ENCODE results near the gene CACNA1G.

CACNA1G gene

DNA sequence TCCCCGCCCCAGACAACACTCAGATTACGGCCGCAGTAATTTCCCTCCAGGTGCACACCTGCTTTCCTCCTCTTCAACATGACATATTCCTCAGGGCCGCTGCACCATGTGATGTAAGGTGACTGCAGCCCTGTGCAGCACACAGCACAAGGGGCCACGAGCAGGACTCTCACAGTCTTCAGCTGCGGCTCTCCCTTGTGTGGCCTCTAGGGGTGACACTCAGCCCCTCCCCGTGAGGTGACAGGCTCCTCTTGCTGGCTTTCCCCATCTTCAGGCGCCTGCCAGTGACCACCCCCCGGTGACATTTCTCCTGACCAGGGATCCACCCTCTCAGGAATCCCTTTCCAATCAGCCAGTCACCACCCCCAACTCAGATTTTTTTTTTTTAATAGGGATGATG, 42.8 kb downstream of the CACNA1G start:
- TF ChIP-seq CTCF (IDR thresholded peaks at IDR 0.05) (no peak; the same call in none of the 2 replicates), ZFX (IDR thresholded peaks at IDR 0.05; ENCODE audit: borderline replicate concordance) (no peak)
- H3K27ac ChIP-seq: no peak overlapping the region

GRCh38 chr17:50604513-50604912, 44.0 kb downstream of the CACNA1G start:
- no peak for TF ChIP-seq ZFX (IDR thresholded peaks at IDR 0.05; ENCODE audit: borderline replicate concordance)
- TF ChIP-seq CTCF (IDR thresholded peaks at IDR 0.05): no peak
- no peak overlapping the region for H3K27ac ChIP-seq

DNA sequence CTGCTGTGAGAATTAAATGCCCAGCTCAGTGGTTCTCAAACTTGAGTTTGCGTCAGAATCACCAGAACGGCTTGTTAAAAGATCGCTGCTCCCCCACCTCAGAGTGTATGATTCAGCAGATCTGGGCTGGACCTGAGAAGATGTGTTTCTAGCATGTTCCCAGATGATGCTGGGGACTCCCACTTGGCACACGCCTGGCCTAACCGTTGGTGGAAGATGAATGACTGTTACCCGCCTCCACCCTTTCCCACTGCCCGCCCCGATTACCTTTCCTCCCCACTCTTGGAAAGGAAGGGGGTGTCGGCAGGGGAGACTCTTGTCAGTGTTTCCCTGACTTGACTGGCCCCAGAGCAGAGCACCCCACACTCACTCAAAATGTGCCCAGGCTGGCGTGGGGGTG, 44.9 kb downstream of the CACNA1G start:
- TF ChIP-seq ZFX (IDR thresholded peaks at IDR 0.05; ENCODE audit: borderline replicate concordance) (no peak), CTCF (IDR thresholded peaks at IDR 0.05) (no peak)
- H3K27ac ChIP-seq: no peak overlapping the region

GRCh38 chr17:50607522-50608175, 47.1 kb downstream of the CACNA1G start:
- no peak overlapping the region for H3K27ac ChIP-seq

DNA sequence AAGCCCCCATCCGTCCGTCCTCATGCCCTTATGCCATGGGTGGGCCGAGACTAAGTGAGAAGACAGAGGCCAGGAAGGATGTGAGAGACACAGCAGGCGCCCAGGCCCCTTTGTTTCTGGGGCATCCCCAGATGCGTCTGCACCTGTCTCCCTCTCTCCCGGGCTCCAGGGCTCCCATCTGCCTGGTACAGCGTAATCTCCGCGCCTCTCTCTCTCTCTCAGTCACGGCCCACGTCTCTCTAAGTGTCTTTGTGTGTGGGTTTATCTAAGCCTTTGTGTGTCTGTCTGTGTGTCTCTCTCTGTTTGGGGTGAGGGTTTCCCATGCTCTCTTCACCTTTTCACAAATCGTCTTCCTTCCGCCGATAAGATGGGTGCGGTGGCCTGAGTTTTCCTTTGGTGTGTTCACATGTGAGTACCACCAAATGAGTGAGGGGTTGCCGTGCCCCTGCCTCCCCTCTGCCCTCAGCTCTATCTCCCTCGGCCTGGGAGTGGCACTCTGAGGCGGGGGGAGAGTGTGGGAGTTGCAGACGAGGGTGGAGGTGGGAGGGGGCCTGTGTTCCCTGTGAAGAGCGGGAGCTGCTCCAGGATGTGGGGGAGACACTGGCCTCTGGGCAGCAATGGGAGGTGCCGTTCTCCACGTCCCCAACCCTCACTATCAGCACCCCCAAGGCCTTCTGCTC, 48.3 kb downstream of the CACNA1G start:
- H3K27ac ChIP-seq: no peak overlapping the region
- TF ChIP-seq ZFX (IDR thresholded peaks at IDR 0.05; ENCODE audit: borderline replicate concordance) (no peak), CTCF (IDR thresholded peaks at IDR 0.05) (no peak)

More at GRCh38 chr17:50607522-50608175, 47.1 kb downstream of the CACNA1G start:
- TF ChIP-seq CTCF (IDR thresholded peaks at IDR 0.05) (no peak), ZFX (IDR thresholded peaks at IDR 0.05; ENCODE audit: borderline replicate concordance) (no peak)

DNA sequence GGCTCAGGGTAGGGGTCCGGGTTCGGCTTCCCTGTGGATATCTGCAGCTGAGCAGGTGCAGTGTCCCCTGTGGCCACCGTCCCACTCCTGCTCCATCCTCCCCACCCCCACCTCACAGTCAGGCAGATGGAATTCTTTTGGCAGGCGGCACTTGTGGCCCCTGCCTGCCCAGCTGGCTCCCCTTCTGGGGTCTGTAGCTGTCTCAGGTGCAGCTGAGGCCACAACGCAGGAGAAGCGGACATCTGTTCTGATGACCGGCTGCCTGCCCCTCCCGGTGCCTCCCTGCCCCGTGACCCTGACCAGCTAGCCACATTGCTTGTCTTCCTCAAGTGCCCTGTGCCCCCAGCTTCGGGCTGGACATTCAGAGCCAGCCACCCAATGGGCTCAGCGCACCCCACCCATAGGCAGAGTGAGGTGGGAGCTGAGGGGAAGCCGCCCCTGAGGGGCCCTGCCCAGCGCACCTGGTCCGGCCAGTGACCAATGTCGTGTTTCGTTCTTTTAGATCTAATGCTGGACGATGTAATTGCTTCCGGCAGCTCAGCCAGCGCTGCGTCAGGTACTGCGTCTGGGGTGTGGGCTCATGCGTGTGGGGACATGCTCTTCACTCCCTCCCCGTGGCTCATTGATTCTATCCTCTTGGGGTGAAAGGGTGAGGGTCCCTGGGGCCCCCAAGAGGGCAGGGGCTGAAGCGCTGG, 49.0 kb downstream of the CACNA1G start:
- TF ChIP-seq CTCF (IDR thresholded peaks at IDR 0.05) (no peak), ZFX (IDR thresholded peaks at IDR 0.05; ENCODE audit: borderline replicate concordance) (no peak)
- no peak overlapping the region for H3K27ac ChIP-seq

GRCh38 chr17:50611634-50612033, 51.1 kb downstream of the CACNA1G start:
- no peak overlapping the region for H3K27ac ChIP-seq
- TF ChIP-seq CTCF (IDR thresholded peaks at IDR 0.05) (no peak), ZFX (IDR thresholded peaks at IDR 0.05; ENCODE audit: borderline replicate concordance) (no peak)

Data from 22Rv1 (cell line).